Lower lobe of right lung (tissue), 2 donors: Measurements from ENCODE around the gene LYSMD2. TPM values are rescaled to one million over a fixed set of nuclear protein-coding genes. Genes with fewer than 3 reads are reported as not detected.
A peak's percentile ranks its signal among the peaks of the same experiment; 100 is the strongest.

Experiments
- ATAC-seq, 2 donors: fragments of 200-7000 bp; cut with Tn5 transposase; one replicate each; pipeline ENCODE4 v1.9.1; 2020 to 2022; ENCODE audit warnings: mild to moderate bottlenecking in 2 of 2, moderate library complexity in 2 of 2
- DNase-seq: peaks from one replicate; pipeline ENCODE4 v3.0.0-alpha.2; 2020
- H3K27ac ChIP-seq: fragments of 200-600 bp; one replicate; pipeline ENCODE4 v1.8.0; 2022
- H3K27me3 ChIP-seq: fragments of 200-600 bp; one replicate; pipeline ENCODE4 v1.8.0; 2022; ENCODE audit warnings: low read depth
- H3K36me3 ChIP-seq: fragments of 200-600 bp; one replicate; pipeline ENCODE4 v1.8.0; 2022; ENCODE audit warnings: mild to moderate bottlenecking
- H3K4me1 ChIP-seq: fragments of 200-600 bp; one replicate; pipeline ENCODE4 v1.8.0; 2022
- H3K4me3 ChIP-seq: fragments of 200-600 bp; one replicate; pipeline ENCODE4 v1.8.0; 2022; ENCODE audit warnings: mild to moderate bottlenecking
- H3K9me3 ChIP-seq: fragments of 200-600 bp; one replicate; pipeline ENCODE4 v1.8.0; 2022
- CTCF ChIP-seq: fragments of 200-600 bp; IDR thresholded peaks from one replicate; pipeline ENCODE4 v1.8.0; 2022; ENCODE audit warnings: antibody characterized with exemption, mild to moderate bottlenecking
- intact Hi-C: fragments of 100-400 bp; cut with DNase I; formaldehyde crosslinking; loops from one replicate; pipeline ENCODE4 v1.11.0; 2022
- total RNA-seq: library from RNA; stranded (reverse); fragmentation: NEBNext Ultra II Directional; extraction: Animal tissue kit (Norgen Biotek cat#: 25700); gene quantifications from one replicate; pipeline ENCODE4 v1.2.1, GENCODE V29; 2021
- donor health status: DM: no; HTN: yes; CAD: no; lungs with severe emphysema.

LYSMD2 gene
- total RNA-seq, 1 donor from 2014 or later = 22.2 TPM

- no peak for DNase-seq
- peak; percentile 84 to 90 for ATAC-seq
- Histone ChIP-seq H3K27ac (peak overlapping the region; percentile 81), H3K4me3 (peak overlapping the region; percentile 45), H3K36me3 (no peaks in the 10 kb centered on the region), H3K4me1 (peaks cover 45% of the 10 kb centered on the region), H3K27me3 (no peaks in the 10 kb centered on the region), H3K9me3 (no peaks in the 10 kb centered on the region)
- intact Hi-C loops = no loop called here
- no peak for TF ChIP-seq CTCF
Observed at GRCh38 chr15:51731549-51732267, 5.7 kb downstream of the LYSMD2 start.

GRCh38 chr15:51727141-51727897 lies 10.1 kb downstream of the LYSMD2 start:
- DNase-seq (no peak), ATAC-seq (no peak)
- H3K27me3 ChIP-seq = no peaks in the 10 kb centered on the region
- H3K4me1 ChIP-seq = peaks cover 47% of the 10 kb centered on the region
- H3K36me3 ChIP-seq = peaks cover 4% of the 10 kb centered on the region
- H3K4me3 ChIP-seq = no peak overlapping the region
- no peaks in the 10 kb centered on the region for H3K9me3 ChIP-seq
- no peak for TF ChIP-seq CTCF
- intact Hi-C loops = no loop called here
- H3K27ac ChIP-seq = no peak overlapping the region

GRCh38 chr15:51726302-51727073 lies 11.0 kb downstream of the LYSMD2 start:
- no peak overlapping the region for H3K27ac ChIP-seq
- peaks cover 4% of the 10 kb centered on the region for H3K36me3 ChIP-seq
- DNase-seq (no peak), ATAC-seq (peak; percentile 54 to 68)
- no peak overlapping the region for H3K4me3 ChIP-seq
- TF ChIP-seq CTCF = no peak
- intact Hi-C loops = no loop called here
- H3K4me1 ChIP-seq = peaks cover 43% of the 10 kb centered on the region
- no peaks in the 10 kb centered on the region for H3K9me3 ChIP-seq
- H3K27me3 ChIP-seq = no peaks in the 10 kb centered on the region

GRCh38 chr15:51724673-51725072 lies 12.8 kb downstream of the LYSMD2 start:
- ATAC-seq (no peak), DNase-seq (no peak)
- TF ChIP-seq CTCF = no peak
- peaks cover 35% of the 10 kb centered on the region for H3K4me1 ChIP-seq
- H3K27ac ChIP-seq = no peak overlapping the region
- H3K27me3 ChIP-seq = no peaks in the 10 kb centered on the region
- peaks cover 4% of the 10 kb centered on the region for H3K36me3 ChIP-seq
- no peaks in the 10 kb centered on the region for H3K9me3 ChIP-seq
- intact Hi-C loops = no loop called here
- no peak overlapping the region for H3K4me3 ChIP-seq

- H3K36me3 ChIP-seq = peaks cover 4% of the 10 kb centered on the region
- ATAC-seq (no peak), DNase-seq (no peak)
- H3K27ac ChIP-seq = no peak overlapping the region
- no peaks in the 10 kb centered on the region for H3K27me3 ChIP-seq
- TF ChIP-seq CTCF = no peak
- peaks cover 35% of the 10 kb centered on the region for H3K4me1 ChIP-seq
- intact Hi-C loops = no loop called here
- no peaks in the 10 kb centered on the region for H3K9me3 ChIP-seq
- no peak overlapping the region for H3K4me3 ChIP-seq
Observed at GRCh38 chr15:51724199-51724598, 13.3 kb downstream of the LYSMD2 start.
